HG02588 (cell line): ENCODE measurements around the gene SPNS2.
"Not testable (repeated sequence)": the region's sequence is repeated elsewhere in the genome, so short reads cannot be mapped to it uniquely, and the experiment has no call there.

Experiments
- ATAC-seq: cut with Tn5 transposase; IDR thresholded peaks from one replicate; pipeline ENCODE4 v1.9.1; 2021; ENCODE audit warnings: mild to moderate bottlenecking, moderate library complexity; ENCODE audit not compliant: unreplicated experiment

SPNS2 gene

DNA sequence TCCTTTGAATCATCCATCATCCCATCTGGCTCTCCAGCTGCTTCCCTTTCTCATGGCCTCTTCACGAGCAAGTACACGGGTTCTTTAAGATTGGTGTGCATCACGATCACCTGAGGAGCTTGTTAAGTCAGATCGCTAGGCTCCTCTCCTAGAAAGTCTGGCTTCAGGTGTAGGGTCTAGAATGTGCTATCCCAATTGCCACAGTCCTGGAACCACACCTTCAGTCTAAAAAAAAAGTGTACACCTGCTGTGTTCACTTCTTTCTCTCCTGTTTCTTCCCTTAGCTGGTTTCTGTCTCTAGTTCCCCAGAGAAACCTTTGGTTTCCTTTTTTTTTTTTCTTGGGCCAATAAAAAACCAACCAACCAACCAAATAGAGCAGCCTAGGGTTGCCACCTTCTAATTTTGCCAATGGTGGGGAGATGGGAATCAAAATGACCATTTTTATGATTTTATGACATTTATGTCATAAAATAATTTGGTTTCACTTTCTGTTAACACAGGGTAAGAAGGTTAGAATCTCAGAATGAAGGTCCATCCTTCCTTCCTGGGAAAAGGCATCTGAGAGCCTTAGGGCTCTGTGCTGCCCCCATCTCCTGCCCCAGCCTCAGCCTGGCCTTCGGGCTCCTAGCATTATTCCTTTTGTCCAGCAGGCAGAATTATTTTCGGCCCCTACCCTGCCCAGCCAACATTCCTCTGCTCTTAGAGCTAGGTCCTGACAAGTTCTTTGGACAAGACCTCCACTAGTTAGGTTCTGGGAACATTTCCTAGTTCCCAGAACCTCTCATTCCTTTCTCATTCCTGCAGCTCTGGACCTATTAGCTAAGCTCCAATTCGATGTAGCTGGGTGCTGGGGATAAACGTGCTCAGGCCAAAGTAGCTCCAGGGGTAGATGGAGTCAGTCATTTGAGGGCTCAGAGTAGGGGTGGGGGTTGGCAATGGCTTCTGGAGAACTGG, 63.6 kb downstream of the SPNS2 start:
- ATAC-seq, result no peak

DNA sequence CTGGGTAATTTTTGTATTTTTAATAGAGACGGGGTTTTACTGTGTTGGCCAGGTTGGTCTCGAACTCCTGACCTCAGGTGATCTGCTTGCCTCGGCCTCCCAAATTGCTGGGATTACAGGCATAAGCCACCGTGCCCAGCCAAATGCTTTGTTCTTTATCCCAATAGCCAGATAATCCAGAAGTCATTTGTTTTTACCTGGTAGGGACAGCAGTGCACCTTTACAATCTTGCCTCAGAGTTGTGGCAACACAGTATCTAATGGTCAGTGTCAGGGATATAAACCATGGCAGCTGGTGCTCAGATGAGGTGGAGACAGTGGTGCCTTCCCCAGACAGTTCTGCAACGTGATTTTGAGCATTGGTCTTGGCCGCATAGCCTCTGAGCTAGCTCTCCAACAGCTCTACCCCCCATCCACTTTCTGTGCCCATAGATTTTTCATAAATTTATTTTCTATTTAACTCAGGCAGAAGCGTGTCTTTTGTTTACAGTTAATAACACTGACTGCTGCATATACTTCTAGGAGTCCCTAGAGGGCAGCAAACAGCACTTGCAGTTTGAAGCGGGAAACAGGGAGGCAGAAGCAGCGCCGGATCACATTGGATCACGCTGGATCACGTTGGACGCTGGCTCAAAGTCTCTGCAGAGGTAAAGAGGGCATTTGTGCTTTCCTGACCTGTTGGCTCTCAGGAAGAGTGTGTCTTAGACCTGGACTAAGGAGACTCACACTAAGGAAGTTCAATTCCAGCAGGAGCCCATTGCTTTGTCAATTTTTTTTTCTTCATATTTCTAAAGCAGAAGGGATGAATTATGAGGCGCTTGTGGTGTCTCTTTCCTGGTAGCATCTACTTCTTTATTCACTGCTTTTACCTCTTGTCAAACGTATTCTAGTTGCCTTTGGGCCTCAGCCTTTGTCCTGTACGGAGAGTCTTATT, 66.8 kb downstream of the SPNS2 start:
- no peak for ATAC-seq

DNA sequence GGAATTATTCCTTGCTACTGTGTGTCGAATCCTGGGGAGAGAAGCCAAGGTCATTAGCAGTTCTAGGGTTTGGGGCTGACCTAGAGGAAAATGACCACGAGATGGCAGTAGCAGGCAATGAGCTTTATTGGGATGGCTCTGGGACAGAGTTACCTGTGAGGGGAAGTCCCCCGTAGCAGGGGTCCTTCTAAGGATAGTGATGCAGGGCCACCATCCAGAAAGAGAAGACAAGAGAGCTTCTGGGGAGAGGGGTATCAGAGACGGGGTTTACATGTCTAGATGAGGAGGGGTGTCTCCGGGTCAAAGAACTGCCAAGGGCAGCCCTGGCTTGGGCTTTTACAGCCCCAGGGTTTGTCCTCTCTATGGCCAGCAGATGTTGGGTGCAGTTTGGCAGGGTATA, 68.1 kb downstream of the SPNS2 start:
- no peak for ATAC-seq

DNA sequence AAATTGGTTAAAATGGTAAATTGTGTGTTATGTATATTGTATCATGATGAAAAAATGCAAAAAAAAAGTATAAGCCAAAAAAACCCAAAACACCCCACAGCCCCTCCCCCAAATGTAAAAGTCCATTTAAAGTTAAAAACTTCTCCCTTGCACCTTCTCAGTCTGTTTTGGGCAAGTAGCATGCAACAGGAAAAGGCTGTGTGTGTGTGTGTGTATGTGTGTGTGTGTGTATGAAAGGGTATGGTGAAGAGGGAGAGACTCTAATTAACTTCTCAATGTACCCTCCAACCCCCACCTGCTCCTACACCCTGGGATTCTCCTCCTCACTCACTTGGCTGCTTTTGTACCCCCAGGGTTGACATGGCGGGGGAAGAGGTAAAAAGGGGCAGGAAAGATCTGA, 70.9 kb downstream of the SPNS2 start:
- ATAC-seq, result no peak

DNA sequence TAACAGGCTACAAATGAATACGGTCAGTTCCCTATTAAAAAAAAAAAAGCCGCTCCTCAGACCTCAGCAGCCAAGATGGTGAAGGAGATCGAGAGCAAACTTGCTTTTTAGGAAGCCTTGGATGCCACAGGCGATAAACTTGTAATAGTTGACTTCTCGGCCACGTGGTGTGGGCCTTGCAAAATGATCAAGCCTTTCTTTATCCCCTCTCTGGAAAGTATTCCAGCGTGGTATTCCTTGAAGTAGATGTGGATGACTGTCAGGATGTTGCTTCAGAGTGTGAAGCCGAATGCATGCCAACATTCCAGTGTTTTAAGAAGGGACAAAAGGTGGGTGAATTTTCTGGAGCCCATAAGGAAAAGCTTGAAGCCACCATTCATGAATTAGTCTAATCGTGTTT, 73.5 kb downstream of the SPNS2 start:
- ATAC-seq, result no peak

DNA sequence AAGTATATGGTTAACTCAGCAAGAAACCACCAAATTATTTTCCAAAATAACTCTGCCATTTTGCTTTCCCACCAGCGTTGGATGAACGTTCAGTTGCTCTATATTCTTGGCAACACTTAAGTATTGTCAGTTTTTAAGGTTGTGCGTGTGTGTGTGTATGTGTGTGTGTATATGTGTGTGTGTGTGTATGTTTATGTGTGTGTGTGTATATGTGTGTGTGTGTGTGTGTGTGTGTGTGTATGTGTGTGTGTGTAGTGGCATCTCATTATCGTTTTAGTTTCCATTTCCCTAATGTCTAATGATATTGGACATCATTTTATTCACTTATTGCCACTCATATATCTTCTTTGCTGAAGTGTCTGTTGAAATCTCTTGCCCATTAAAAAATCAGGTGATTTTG, 74.4 kb downstream of the SPNS2 start:
- no peak for ATAC-seq

DNA sequence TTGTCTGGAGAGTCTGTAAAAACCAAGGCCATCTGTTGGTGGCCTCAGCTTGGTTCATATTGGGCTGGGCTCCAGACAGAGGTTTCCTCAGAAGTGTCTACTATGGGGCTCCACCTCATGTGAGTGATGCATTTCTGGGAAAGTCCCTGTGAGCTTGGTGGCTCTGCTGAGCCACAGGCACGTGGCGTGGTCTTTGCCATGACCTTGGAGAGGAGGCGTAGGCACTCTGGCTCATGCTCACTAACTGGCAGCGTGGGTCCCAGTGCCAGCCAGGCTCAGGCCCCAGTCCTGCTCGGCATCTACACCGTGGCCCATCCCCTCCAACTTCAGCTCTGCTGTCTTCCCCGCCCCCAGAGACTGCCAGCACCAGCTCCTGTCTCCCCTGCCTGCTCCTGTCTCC, 75.0 kb downstream of the SPNS2 start:
- ATAC-seq, result no peak

DNA sequence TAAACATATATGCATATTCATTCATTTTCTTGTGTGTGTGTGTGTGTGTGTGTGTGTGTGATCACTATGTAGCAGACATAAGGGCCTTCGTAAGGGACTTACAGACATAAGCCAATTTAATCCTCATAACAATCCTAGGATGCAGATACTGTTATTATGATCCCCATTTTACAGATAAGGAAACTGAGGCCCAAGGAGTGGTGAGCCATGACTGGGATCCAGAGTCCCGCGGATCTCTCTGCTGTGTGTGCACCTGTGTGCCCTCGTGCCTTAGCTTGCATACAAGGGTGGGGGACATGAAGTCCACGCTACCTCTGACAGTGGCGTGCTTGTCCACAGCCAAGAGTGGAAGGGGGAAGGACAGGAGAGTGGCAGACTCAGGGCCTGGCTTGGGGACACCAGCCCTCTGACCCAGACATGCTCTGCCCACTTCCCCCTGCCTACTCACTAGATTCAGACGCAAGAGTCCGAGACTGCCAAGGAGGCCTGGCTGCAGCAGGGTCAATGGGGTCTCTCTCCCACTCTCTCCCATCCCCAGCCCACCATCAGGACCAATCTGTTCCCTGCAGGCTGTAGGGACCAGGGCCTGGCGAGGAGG, 75.9 kb downstream of the SPNS2 start:
- no peak for ATAC-seq

DNA sequence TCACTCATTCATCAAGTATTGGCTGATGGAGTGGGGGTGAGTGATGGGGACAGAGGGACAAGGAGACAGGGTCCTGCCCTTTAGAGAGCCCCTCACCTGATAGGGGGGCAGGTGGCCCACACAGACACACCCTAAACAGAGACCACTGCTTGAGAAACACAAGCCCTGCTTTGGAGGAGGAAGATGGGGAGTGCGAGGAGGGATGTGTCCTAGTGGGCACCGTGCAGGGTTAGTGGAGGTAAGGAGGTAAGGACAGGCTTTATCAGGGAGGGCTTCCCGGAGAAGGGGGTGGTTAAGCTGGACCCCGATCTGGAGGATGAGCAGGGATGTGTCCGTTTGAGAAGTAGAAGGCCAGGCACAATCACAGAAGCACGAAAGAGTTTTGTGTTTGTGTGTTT, 77.5 kb downstream of the SPNS2 start:
- no peak for ATAC-seq

DNA sequence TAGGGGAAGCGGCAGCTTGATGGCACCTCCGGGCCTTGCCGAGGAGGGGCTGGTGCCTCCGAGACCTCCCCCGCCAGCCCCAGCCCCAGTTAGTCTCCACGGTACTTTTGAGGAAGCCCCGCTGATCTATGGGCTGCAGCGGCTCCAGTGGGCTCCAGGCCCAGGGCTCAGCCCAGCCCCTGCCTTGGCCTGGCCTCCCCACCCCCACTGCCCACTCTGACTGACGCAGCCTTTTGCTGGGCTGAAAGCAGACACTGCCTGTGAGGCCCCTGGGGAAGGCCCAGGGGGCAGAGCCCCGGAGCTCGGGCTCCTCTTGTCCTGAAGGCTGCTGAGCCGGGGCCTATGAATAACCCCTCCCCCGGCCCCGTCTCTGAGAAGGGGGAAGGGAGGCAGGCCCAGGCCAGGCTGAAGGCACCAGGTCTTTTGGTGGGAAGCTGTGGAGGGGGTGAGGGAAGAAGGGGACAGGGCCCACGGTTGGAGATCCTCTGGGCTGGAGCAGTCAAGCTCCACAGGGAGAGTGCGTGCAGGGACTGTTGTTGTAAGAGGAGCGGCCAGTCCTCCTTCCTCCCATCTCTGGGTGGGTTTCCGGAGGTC, 78.1 kb downstream of the SPNS2 start:
- ATAC-seq, result no peak

DNA sequence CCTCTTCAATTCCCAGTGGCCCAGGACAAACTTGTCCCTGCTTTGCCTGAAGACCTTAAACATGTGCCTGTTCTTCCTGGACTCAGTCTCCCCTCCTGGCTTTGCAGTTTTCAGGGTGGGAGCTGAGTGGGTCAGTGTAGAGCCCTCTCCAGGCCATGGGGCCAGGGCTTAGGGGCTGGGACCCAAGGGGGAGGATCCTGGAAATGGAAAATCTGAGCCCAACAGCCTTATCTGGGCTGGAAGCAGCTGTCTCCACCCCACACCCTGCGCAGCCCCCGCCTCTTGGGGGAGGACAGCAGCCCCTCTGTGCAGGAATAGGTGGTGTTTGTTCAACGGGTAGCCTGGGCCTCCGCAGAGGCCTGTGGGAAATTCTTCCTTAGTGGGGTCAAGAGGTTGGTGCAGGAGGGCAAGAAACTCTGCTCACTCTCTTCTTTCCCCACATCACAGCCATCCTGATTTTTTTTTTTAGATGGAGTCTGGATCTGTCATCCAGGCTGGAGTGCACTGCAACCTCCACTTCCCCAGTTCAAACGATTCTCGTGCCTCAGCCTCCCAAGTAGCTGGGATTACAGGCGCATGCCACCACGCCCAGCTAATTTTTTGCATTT, 78.8 kb downstream of the SPNS2 start:
- ATAC-seq, result no peak

DNA sequence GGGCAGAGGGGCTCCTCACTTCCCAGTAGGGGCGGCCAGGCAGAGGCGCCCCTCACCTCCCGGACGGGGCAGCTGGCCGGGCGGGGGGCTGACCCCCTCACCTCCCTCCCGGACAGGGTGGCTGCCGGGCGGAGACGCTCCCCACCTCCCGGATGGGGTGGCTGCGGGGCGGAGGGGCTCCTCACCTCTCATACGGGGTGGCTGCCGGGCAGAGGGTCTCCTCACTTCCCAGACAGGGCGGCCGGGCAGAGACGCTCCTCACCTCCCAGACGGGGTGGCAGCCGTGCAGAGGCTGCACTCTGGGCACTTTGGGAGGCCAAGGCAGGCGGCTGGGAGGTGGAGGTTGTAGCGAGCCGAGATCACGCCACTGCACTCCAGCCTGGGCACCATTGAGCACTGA, 79.7 kb downstream of the SPNS2 start:
- ATAC-seq, result not testable (repeated sequence)

DNA sequence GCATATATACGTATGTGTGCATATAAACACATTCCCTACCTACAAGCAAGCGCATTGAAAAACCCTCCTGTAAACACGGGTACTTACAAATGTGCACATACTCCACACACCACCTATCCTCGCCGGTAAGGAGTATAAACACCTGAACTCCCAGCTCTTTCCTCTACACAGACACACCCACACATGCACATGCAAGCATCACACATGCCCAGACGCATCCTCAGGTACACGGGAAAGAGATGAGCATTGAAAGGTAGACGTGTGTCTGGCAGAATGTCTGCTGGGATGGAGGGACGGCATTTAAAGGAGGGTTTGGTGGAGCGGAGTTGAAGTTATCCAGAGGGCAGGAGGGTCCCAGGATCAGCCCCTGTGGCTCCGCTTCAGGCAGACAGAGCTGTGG, 81.0 kb downstream of the SPNS2 start:
- no peak for ATAC-seq

DNA sequence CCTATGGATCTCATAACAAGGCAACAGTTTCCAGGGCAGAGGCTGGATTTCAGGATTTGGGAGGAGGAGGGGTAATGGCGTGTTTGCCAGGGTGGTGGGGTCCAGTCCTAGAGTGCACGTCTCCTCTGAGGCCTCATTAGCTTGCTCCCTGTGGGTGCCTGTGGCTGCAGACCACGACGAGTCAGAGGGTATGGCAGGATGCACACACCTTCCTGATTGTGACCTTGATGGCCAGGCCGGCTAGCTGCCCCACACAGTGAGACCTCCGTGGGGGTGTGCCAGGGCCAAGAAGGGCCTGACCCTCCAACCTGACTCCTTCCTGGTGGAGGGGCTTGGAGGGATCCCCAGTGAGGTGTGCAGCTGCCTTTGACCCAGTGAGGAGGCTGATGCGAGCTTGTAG, 81.6 kb downstream of the SPNS2 start:
- ATAC-seq, result no peak

DNA sequence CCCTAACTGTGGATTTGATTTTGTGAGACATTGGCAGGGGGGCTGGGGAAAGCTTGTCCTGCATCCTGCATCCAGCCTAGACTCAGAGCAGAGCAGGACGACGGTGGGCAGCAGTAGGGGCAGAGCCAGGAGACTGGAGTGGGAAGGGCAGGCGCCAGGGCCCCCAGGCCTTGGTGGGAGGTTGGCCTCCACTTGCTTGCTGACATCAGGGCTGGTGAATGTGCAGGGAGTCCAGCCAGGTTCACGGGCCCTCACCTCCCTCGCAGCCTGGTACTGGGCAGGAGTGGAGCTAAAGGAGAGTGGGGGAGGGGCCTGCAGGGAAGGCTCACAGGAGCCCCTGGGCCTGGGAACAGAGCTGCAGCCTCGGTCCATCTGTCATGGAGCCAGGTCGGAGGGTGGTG, 83.4 kb downstream of the SPNS2 start:
- no peak for ATAC-seq

DNA sequence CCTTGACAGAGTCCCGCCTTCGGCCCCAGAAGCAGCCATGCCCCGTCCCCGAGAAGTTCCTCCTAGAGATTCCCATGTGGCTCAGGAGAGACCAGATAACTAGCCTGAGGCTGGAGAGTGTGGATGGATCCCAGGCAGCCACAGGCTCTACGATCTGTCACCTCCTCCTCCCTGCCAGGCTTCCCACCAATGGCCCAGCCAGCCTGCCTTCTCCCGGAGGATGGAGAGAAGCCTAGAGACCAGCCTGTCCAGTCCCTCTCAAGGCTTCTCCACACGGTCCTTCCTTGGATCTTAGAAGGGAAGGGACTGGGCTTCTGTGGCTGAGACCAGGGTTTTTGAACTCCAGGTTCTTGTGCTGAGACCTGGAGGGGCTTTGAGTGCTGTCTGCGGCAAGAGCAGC, 84.0 kb downstream of the SPNS2 start:
- ATAC-seq, result no peak

DNA sequence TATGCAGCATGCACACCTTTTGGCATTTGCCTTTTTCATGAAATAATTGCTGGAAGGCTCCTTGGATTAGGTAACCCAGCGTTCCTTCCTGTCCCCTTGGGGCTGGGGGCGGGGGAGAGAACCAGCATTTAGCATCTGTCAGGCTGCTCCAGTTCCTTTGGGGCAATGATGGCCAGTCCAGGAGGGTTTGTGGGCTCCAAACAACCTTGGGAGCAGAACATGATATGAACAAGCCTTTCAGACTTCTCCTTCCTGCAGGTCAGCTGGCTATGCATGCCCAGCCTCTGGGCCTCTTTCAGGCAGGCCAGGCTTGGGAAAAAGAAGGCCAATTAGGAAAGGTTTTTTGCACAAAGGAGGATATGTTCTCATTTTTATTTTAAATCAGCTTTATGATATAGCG, 84.5 kb downstream of the SPNS2 start:
- no peak for ATAC-seq

DNA sequence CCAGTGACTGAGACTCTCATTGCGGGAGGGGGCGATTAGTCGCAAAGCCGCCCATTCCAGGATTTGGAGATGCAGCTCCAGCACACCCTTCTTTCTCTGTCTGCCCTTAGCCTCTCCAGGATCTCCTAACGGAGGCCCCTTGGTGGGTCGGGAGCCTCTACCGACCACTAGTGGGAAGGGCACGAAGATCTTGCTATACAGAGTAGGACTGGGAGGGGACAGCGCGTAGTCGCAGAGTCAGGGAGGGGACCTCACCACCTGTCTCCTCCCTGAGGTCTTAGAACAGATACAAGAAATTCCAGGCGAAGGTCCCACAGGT, 85.1 kb downstream of the SPNS2 start:
- no peak for ATAC-seq

DNA sequence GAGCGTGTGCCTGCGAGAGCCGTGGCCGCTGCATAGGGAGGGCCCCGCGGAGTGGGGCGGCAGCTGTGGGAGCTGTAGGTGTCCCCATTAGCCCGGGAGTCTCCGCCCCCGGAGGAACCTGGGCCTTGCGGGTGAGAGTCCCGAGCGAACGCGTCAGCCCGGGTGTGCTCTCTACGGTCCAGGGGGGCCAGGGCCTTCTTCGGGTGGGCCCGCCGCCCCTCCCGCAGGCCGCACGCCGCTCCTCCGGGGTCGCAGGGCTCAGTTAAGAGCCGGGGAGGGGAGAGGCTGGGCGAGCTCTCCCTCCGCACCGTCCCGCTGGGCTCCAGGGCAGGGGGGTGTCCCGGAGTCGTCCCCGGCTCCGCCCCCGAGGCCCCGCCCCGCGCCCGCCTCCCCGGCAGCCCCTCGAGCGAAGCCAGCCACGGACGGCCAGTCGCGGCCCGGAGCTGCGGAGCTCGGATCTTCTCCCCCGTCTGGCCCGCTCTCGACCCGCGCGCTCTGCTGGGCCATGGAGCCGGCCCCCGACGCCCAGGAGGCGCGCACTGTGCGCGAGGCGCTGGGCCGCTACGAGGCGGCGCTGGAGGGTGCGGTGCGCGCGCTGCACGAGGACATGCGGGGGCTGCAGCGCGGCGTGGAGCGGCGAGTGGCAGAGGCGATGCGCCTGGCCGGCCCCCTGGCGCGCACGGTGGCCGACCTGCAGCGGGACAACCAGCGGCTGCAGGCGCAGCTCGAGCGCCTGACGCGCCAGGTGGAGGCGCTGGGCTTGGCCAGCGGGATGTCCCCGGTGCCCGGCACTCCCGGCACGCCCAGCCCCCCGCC, 85.6 kb downstream of the SPNS2 start, which contains the start of gene SMTNL2:
SMTNL2 (plus strand) TSS at position 429 of the 816 bp plus-strand sequence; CDS start at position 506, 77 bp downstream.
- ATAC-seq, result no peak
